Progenitor cell of endocrine pancreas (in vitro differentiated cells): ENCODE results near the gene AFG1L. TPM values are rescaled to one million over a fixed set of nuclear protein-coding genes. Genes with fewer than 3 reads are reported as not detected.

Source experiments
- DNase-seq: peaks from one replicate; pipeline ENCODE4 v3.0.0; 2021; ENCODE audit warnings: low spot score; ENCODE audit not compliant: unreplicated experiment
- H3K27ac Mint-ChIP-seq: 2 replicates; pipeline ENCODE4 v1.8.0; 2021; ENCODE audit warnings: mild to moderate bottlenecking, moderate library complexity, mixed read lengths
- H3K27me3 Mint-ChIP-seq: 2 replicates; pipeline ENCODE4 v1.8.0; 2021; ENCODE audit warnings: mixed read lengths
- H3K36me3 Mint-ChIP-seq: 2 replicates; pipeline ENCODE4 v1.8.0; 2022; ENCODE audit warnings: mixed read lengths; ENCODE audit not compliant: insufficient read depth
- H3K4me1 Mint-ChIP-seq: 2 replicates; pipeline ENCODE4 v1.8.0; 2021; ENCODE audit warnings: low read depth, mixed read lengths
- H3K4me3 Mint-ChIP-seq: 2 replicates; pipeline ENCODE4 v1.8.0; 2021; ENCODE audit warnings: low read depth, mild to moderate bottlenecking, moderate library complexity, mixed read lengths
- H3K9me3 Mint-ChIP-seq: 2 replicates; pipeline ENCODE4 v1.8.0; 2021; ENCODE audit warnings: low read depth, mixed read lengths
- CTCF ChIP-seq: fragments of 200-600 bp; sonication (generic); IDR thresholded peaks from one replicate; pipeline ENCODE4 v1.5.0; 2021; ENCODE audit warnings: antibody characterized with exemption, mild to moderate bottlenecking; ENCODE audit not compliant: unreplicated experiment
- total RNA-seq: library from RNA; stranded (reverse); gene quantifications from 2 replicates; pipeline ENCODE4 v1.2.1, GENCODE V29; 2021

The AFG1L gene
- total RNA-seq, 1 donor from 2014 or later, result 9.6 TPM

GRCh38 chr6:108277831-108278230 is 17.0 kb upstream of the AFG1L start:
- Mint-ChIP-seq H3K4me3 (no peak overlapping the region), H3K36me3 (no peaks in the 10 kb centered on the region), H3K9me3 (no peaks in the 10 kb centered on the region), H3K27ac (no peak overlapping the region), H3K27me3 (no peaks in the 10 kb centered on the region), H3K4me1 (peaks cover 9% of the 10 kb centered on the region)
- no peak for TF ChIP-seq CTCF
- DNase-seq, result no peak

GRCh38 chr6:108285381-108285780 is 9.5 kb upstream of the AFG1L start:
- no peak for DNase-seq
- peaks cover 3% of the 10 kb centered on the region for H3K4me1 Mint-ChIP-seq
- H3K27ac Mint-ChIP-seq, result no peak overlapping the region
- no peaks in the 10 kb centered on the region for H3K36me3 Mint-ChIP-seq
- TF ChIP-seq CTCF, result no peak
- H3K4me3 Mint-ChIP-seq, result no peak overlapping the region
- H3K27me3 Mint-ChIP-seq, result peaks cover 3% of the 10 kb centered on the region
- no peaks in the 10 kb centered on the region for H3K9me3 Mint-ChIP-seq

DNA sequence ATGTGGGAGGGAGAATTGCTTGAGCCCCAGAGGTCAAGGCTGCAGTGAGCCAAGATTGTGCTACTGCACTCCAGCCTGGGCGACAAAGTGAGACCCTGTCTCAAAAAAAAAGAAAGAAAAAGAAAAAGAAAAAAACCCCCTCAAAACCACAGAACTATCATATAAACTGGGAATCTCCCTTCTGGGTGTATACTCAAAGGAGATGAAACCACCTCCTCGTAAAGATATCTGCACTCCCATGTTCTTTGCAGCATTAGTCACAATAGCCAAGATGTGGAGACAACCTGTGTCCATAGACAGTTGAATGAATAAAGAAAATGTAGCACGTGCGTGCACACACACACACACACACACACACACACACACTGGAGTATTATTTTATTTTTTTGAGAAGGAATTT is 8.5 kb upstream of the AFG1L start:
- Mint-ChIP-seq H3K36me3 (no peaks in the 10 kb centered on the region), H3K4me3 (no peak overlapping the region), H3K27me3 (peaks cover 3% of the 10 kb centered on the region), H3K4me1 (peaks cover 3% of the 10 kb centered on the region), H3K27ac (no peak overlapping the region), H3K9me3 (no peaks in the 10 kb centered on the region)
- DNase-seq, result no peak
- no peak for TF ChIP-seq CTCF

DNA sequence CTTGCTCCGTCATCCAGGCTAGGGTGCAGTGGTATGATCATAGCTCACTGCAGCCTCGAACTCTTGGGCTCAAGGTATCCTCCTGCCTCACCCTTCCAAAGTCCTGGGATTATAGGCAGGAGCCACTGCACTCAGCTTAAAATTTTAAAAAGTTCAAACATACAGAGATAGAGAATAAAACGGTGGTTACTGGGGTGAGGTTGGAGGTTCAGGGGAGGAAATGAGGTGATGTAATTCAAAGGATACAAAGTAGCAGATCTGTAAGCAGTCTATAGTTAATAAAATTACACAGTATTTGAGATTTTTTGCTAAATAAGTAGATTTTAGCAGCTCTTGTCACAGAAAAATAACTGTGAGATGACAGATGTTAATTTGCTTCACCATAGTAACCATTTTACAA is 7.5 kb upstream of the AFG1L start:
- Mint-ChIP-seq H3K9me3 (no peaks in the 10 kb centered on the region), H3K4me1 (peaks cover 3% of the 10 kb centered on the region), H3K27ac (no peak overlapping the region), H3K36me3 (no peaks in the 10 kb centered on the region), H3K4me3 (no peak overlapping the region), H3K27me3 (peaks cover 3% of the 10 kb centered on the region)
- no peak for TF ChIP-seq CTCF
- no peak for DNase-seq

- Mint-ChIP-seq H3K9me3 (no peaks in the 10 kb centered on the region), H3K27ac (no peak overlapping the region), H3K27me3 (peaks cover 3% of the 10 kb centered on the region), H3K4me1 (peaks cover 3% of the 10 kb centered on the region), H3K4me3 (no peak overlapping the region), H3K36me3 (no peaks in the 10 kb centered on the region)
- no peak for DNase-seq
- no peak for TF ChIP-seq CTCF
Observed at GRCh38 chr6:108288742-108289141, 6.1 kb upstream of the AFG1L start.
